ENCODE measurements around the gene DEDD.
A peak's percentile ranks its signal among the peaks of the same experiment; 100 is the strongest.

The DEDD gene

GRCh38 chr1:161085165-161085564 lies 47.3 kb downstream of the DEDD start:
- TF ChIP-seq REST (IDR thresholded peaks at IDR 0.05; ENCODE audit: insufficient read depth in 1 of 2, low read depth in 2 of 2, low read length in 2 of 2) = no peak
- no peak for TF ChIP-seq TAF1 (IDR thresholded peaks at IDR 0.05; ENCODE audit: borderline replicate concordance, insufficient read depth, low read length)
- TF ChIP-seq FOXP2 (optimal IDR thresholded peaks at IDR 0.05; ENCODE audit: borderline replicate concordance, extremely low read depth, extremely low read length, insufficient read depth) = no peak
- no peak for TF ChIP-seq SIN3A (IDR thresholded peaks at IDR 0.05; ENCODE audit: borderline replicate concordance, insufficient read depth, low read length)
- TF ChIP-seq POLR2AphosphoS5 (IDR thresholded peaks at IDR 0.05; ENCODE audit: low read depth, low read length) = no peak

DNA sequence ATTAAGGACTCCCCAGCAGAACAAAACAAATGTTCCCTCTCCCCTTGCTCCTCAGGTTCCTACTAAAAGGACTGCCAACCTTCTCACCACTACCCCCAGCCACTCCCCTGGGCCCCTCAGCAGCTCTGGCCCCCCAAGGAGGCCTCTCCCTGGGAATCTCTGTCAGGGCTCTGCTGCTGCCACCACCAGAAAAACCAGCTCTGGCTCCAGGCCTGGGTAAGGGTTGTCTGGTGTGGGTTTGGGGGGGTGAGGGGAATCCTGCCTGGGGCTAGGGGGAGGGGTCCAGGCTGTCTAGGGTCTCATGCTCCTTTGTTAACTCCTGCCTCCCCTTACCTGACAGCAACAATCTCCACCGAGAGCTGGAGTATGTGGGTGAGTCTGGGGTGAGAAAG lies 47.9 kb downstream of the DEDD start:
- TF ChIP-seq FOXP2 (optimal IDR thresholded peaks at IDR 0.05; ENCODE audit: borderline replicate concordance, extremely low read depth, extremely low read length, insufficient read depth) = no peak
- no peak for TF ChIP-seq TAF1 (IDR thresholded peaks at IDR 0.05; ENCODE audit: borderline replicate concordance, insufficient read depth, low read length)
- TF ChIP-seq POLR2AphosphoS5 (IDR thresholded peaks at IDR 0.05; ENCODE audit: low read depth, low read length) = no peak
- TF ChIP-seq SIN3A (IDR thresholded peaks at IDR 0.05; ENCODE audit: borderline replicate concordance, insufficient read depth, low read length) = no peak
- TF ChIP-seq REST (IDR thresholded peaks at IDR 0.05; ENCODE audit: insufficient read depth in 1 of 2, low read depth in 2 of 2, low read length in 2 of 2) = no peak

- TF ChIP-seq POLR2AphosphoS5 (IDR thresholded peaks at IDR 0.05; ENCODE audit: low read depth, low read length) (no peak), REST (IDR thresholded peaks at IDR 0.05; ENCODE audit: insufficient read depth in 1 of 2, low read depth in 2 of 2, low read length in 2 of 2) (no peak), SIN3A (IDR thresholded peaks at IDR 0.05; ENCODE audit: borderline replicate concordance, insufficient read depth, low read length) (no peak), FOXP2 (optimal IDR thresholded peaks at IDR 0.05; ENCODE audit: borderline replicate concordance, extremely low read depth, extremely low read length, insufficient read depth) (no peak), TAF1 (IDR thresholded peaks at IDR 0.05; ENCODE audit: borderline replicate concordance, insufficient read depth, low read length) (no peak)
These were observed 48.5 kb downstream of the DEDD start for GRCh38 chr1:161083748-161084596.

DNA sequence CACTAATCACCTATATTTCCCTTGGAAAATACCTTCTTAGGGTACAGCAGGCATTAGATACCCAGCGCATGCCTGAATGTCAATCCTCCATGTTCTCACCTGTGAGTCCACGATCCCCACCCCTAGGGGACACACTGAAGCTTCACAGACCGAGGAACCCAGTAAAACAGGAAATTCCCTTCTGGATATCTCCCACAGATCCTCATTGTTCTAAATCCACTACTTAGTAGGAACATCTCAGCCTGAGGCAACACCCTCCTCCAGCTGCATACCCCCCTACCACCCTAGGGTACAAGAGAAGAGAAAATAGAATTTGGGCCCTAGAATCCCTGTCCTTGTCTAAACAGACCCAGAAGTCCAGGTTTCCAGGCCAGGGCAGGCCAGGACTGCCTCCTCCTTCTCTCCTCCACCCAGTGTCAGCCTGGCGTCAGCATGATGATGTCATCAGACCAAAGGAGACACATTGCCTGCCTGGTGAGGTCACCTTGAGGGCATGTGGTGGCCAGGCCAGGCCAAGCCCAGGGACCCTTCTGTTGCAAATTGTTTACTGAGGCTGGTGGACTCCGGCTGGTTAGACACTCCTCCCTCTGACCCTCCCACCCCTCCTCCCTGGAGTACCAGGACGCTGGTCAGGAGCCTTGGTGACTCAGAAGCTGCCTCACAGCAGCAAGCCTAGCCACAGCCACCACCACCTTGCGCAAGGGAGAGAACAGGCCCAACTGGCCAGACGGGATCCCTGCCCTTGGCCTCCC lies 49.3 kb downstream of the DEDD start:
- TF ChIP-seq POLR2AphosphoS5 (IDR thresholded peaks at IDR 0.05; ENCODE audit: low read depth, low read length) (no peak), FOXP2 (optimal IDR thresholded peaks at IDR 0.05; ENCODE audit: borderline replicate concordance, extremely low read depth, extremely low read length, insufficient read depth) (peak; percentile 91)

DNA sequence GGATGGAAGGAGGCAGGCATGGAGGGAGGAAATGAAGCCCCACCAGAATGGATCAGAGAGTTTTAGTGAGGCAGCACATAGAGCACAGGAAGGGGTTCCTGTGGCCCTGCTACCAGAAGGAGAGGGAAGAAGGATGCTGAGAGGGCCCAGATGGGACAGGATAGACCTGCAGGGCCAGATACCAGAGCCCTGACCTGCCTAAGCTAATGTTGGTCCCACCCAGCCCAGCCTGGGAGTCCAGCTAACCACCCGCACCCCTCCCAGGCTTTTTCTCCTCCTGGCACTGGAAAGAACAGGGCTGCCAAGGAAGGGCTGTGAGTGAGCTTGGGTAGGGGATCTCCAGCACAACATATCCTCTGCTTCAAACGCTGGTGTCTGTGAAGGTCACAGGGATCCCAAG lies 50.0 kb downstream of the DEDD start:
- TF ChIP-seq FOXP2 (optimal IDR thresholded peaks at IDR 0.05; ENCODE audit: borderline replicate concordance, extremely low read depth, extremely low read length, insufficient read depth) (no peak), TAF1 (IDR thresholded peaks at IDR 0.05; ENCODE audit: borderline replicate concordance, insufficient read depth, low read length) (no peak), REST (IDR thresholded peaks at IDR 0.05; ENCODE audit: insufficient read depth in 1 of 2, low read depth in 2 of 2, low read length in 2 of 2) (no peak), POLR2AphosphoS5 (IDR thresholded peaks at IDR 0.05; ENCODE audit: low read depth, low read length) (no peak), SIN3A (IDR thresholded peaks at IDR 0.05; ENCODE audit: borderline replicate concordance, insufficient read depth, low read length) (no peak)

Data from PFSK-1 (cell line).